GM18498 (cell line): ENCODE data around the gene KLHL42.

Experiments
- ATAC-seq: cut with Tn5 transposase; IDR thresholded peaks from one replicate; pipeline ENCODE4 v1.9.1; 2021; ENCODE audit warnings: mild to moderate bottlenecking, moderate library complexity; ENCODE audit not compliant: unreplicated experiment

Gene KLHL42

GRCh38 chr12:27852117-27852516 lies 72.1 kb downstream of the KLHL42 start:
- no peak for ATAC-seq
